ENCODE measurements around the gene BRD1.

Gene BRD1

GRCh38 chr22:49814164-49814686, 13.4 kb downstream of the BRD1 start:
- TF ChIP-seq YY1 (IDR thresholded peaks at IDR 0.05; ENCODE audit: low read depth): no peak
- no peak for TF ChIP-seq NFIC (IDR thresholded peaks at IDR 0.05)
- TF ChIP-seq MAX (IDR thresholded peaks at IDR 0.05): no peak
- no peak for TF ChIP-seq EP300 (IDR thresholded peaks at IDR 0.05; ENCODE audit: borderline replicate concordance)

GRCh38 chr22:49812838-49813237, 14.8 kb downstream of the BRD1 start:
- TF ChIP-seq TAF1 (IDR thresholded peaks at IDR 0.05; ENCODE audit: low read depth): no peak
- TF ChIP-seq NFIC (IDR thresholded peaks at IDR 0.05): no peak
- TF ChIP-seq TEAD4 (IDR thresholded peaks at IDR 0.05): no peak
- no peak for TF ChIP-seq ZBTB7A (IDR thresholded peaks at IDR 0.05; ENCODE audit: low read depth)
- no peak for TF ChIP-seq REST (IDR thresholded peaks at IDR 0.05; ENCODE audit: low read depth)
- TF ChIP-seq RAD21 (IDR thresholded peaks at IDR 0.05; ENCODE audit: low read depth): no peak
- TF ChIP-seq EP300 (IDR thresholded peaks at IDR 0.05; ENCODE audit: borderline replicate concordance): no peak
- no peak for TF ChIP-seq YY1 (IDR thresholded peaks at IDR 0.05; ENCODE audit: low read depth)
- TF ChIP-seq CREB1 (IDR thresholded peaks at IDR 0.05; ENCODE audit: low read depth): no peak
- no peak for TF ChIP-seq FOXM1 (IDR thresholded peaks at IDR 0.05; ENCODE audit: borderline replicate concordance, low read depth)
- TF ChIP-seq CEBPB (IDR thresholded peaks at IDR 0.05): no peak
- TF ChIP-seq MAX (IDR thresholded peaks at IDR 0.05): no peak
- TF ChIP-seq USF1 (IDR thresholded peaks at IDR 0.05): no peak
- no peak for TF ChIP-seq TCF12 (IDR thresholded peaks at IDR 0.05; ENCODE audit: low read depth)
- no peak for TF ChIP-seq EGR1 (IDR thresholded peaks at IDR 0.05)

- no peak for TF ChIP-seq EGR1 (IDR thresholded peaks at IDR 0.05)
- TF ChIP-seq REST (IDR thresholded peaks at IDR 0.05; ENCODE audit: low read depth): no peak
- no peak for TF ChIP-seq USF1 (IDR thresholded peaks at IDR 0.05)
- TF ChIP-seq TEAD4 (IDR thresholded peaks at IDR 0.05): no peak
- TF ChIP-seq YY1 (IDR thresholded peaks at IDR 0.05; ENCODE audit: low read depth): no peak
- TF ChIP-seq NFIC (IDR thresholded peaks at IDR 0.05): no peak
Measured at GRCh38 chr22:49811020-49811791, 16.5 kb downstream of the BRD1 start.

GRCh38 chr22:49810363-49811019, 17.2 kb downstream of the BRD1 start:
- TF ChIP-seq FOXM1 (IDR thresholded peaks at IDR 0.05; ENCODE audit: borderline replicate concordance, low read depth) (no peak), TEAD4 (IDR thresholded peaks at IDR 0.05) (no peak), REST (IDR thresholded peaks at IDR 0.05; ENCODE audit: low read depth) (no peak), TAF1 (IDR thresholded peaks at IDR 0.05; ENCODE audit: low read depth) (no peak), CREB1 (IDR thresholded peaks at IDR 0.05; ENCODE audit: low read depth) (no peak), EP300 (IDR thresholded peaks at IDR 0.05; ENCODE audit: borderline replicate concordance) (no peak), EGR1 (IDR thresholded peaks at IDR 0.05) (no peak), YY1 (IDR thresholded peaks at IDR 0.05; ENCODE audit: low read depth) (no peak), TCF12 (IDR thresholded peaks at IDR 0.05; ENCODE audit: low read depth) (no peak), CEBPB (IDR thresholded peaks at IDR 0.05) (no peak), ZBTB7A (IDR thresholded peaks at IDR 0.05; ENCODE audit: low read depth) (no peak), USF1 (IDR thresholded peaks at IDR 0.05) (no peak), RAD21 (IDR thresholded peaks at IDR 0.05; ENCODE audit: low read depth) (no peak), MAX (IDR thresholded peaks at IDR 0.05) (no peak)
